ENCODE results near the gene ARFRP1.

Gene ARFRP1

DNA sequence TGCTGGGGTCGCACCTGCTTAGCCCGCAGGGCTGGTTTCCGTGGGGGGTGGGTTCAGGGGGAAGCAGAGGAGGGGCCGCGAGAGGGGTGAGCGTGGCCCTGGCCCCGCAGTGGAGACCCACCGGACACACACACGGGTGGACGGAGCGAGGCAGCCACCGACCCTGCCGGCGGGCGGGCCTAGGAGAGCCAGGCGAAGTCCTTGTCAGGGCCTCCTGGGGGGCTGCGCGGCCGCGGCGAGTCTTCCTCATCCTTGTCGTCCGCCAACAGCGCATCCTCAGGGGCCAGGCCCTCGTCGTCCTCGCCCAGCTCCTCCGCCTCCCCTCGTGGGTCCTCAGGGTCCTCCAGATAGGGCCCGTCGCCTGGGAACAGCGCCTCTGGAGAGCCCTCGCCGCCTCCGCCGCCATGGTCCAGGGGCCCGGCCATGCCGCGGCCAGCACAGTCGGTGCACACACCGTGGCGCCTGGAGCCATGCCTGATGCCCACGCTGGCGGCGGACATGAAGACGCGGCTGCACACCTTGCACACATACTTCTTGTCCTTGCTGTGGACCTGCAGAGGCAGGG is 39.1 kb upstream of the ARFRP1 start:
- no peak for DNase-seq (ENCODE audit: low read depth)
- no peak overlapping the region for H3K4me3 ChIP-seq (ENCODE audit: low read length)
- TF ChIP-seq CTCF (conservative IDR thresholded peaks at IDR 0.05; ENCODE audit: low read length) = no peak

DNA sequence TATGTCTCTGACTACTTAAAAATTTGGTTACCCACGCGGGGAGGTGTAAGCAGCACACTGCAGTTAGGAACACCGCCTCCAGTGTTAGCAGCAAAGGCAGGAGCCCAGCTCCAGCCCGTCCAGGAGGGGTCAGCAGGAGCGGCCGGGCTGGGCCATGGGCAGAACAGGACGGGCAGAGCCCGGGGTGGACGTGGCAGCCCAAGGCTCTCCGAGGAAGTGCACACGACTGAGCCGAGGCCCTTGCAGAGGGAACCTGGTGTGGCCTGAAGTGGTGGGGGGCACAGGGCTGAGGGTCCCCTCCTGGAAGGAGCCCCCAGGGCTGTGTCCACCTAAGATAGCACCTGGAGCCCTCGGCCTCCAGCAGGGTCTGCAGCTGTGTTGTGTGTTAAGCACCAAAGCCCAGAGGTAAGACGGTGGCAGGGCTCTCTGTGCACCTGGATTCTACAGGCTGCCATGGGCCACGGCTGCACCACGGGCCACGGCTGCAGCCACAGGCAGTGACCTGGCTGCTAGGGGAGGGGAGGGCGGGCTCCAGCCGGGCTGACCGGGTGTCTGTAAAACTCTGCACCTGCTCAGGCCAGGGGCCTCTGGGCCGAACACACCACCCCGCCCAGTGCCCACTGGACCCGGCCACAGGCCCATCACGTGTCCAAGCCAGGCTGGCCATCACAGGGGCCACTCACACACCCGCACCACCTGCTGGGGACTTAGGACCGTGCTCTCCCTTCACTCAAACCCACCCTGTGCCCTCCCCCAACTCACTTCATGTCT is 38.4 kb upstream of the ARFRP1 start:
- TF ChIP-seq CTCF (conservative IDR thresholded peaks at IDR 0.05; ENCODE audit: low read length) = no peak

GRCh38 chr20:63745424-63745805 is 37.6 kb upstream of the ARFRP1 start:
- no peak for TF ChIP-seq CTCF (conservative IDR thresholded peaks at IDR 0.05; ENCODE audit: low read length)
- H3K4me3 ChIP-seq (ENCODE audit: low read length) = no peak overlapping the region
- DNase-seq (ENCODE audit: low read depth) = no peak

More for the DNA sequence above, 38.4 kb upstream of the ARFRP1 start:
- DNase-seq (ENCODE audit: low read depth) = no peak
- no peak overlapping the region for H3K4me3 ChIP-seq (ENCODE audit: low read length)

- TF ChIP-seq CTCF (conservative IDR thresholded peaks at IDR 0.05; ENCODE audit: low read length) = no peak
- no peak overlapping the region for H3K4me3 ChIP-seq (ENCODE audit: low read length)
These were observed 37.0 kb upstream of the ARFRP1 start for GRCh38 chr20:63744574-63745423.

GRCh38 chr20:63744158-63744557 is 36.4 kb upstream of the ARFRP1 start:
- no peak for TF ChIP-seq CTCF (conservative IDR thresholded peaks at IDR 0.05; ENCODE audit: low read length)
- H3K4me3 ChIP-seq (ENCODE audit: low read length) = no peak overlapping the region
- no peak for DNase-seq (ENCODE audit: low read depth)

More at GRCh38 chr20:63744574-63745423, 37.0 kb upstream of the ARFRP1 start:
- DNase-seq (ENCODE audit: low read depth) = no peak

GRCh38 chr20:63743210-63743970 is 35.6 kb upstream of the ARFRP1 start:
- no peak for TF ChIP-seq CTCF (conservative IDR thresholded peaks at IDR 0.05; ENCODE audit: low read length)
- no peak for DNase-seq (ENCODE audit: low read depth)

More at GRCh38 chr20:63743210-63743970, 35.6 kb upstream of the ARFRP1 start:
- H3K4me3 ChIP-seq (ENCODE audit: low read length) = no peak overlapping the region

Data from AG10803 (cell line).